HepG2 (cell line): Measurements from ENCODE around the gene CACNA1C. TPM values are rescaled to one million over a fixed set of nuclear protein-coding genes. Genes with fewer than 3 reads are reported as not detected.

Experiments
- CHD2 ChIP-seq: IDR thresholded peaks from 2 replicates; pipeline ENCODE4 v1.6.1; 2011; ENCODE audit warnings: low read depth, low read length, improper control_type of control experiment
- GFI1 ChIP-seq: sonication (generic); formaldehyde crosslinking; IDR thresholded peaks from 2 replicates; pipeline ENCODE4 v1.5.0; 2020; ENCODE audit warnings: missing genetic modification reagents, mild to moderate bottlenecking, borderline replicate concordance
- HHEX ChIP-seq: IDR thresholded peaks from 2 replicates; pipeline ENCODE4 v1.6.1; 2016; ENCODE audit warnings: control low read depth
- HNF4G ChIP-seq, 2 experiments: sonication (generic) in 1 of 2; formaldehyde crosslinking in 1 of 2; IDR thresholded peaks; 2 replicates each; pipeline versions ENCODE4 v1.4.0 to v1.6.1; 2011 to 2020; ENCODE audit warnings: borderline replicate concordance in 2 of 2, low read depth in 2 of 2, mild to moderate bottlenecking in 2 of 2, low read length in 1 of 2, missing genetic modification reagents in 1 of 2, moderate library complexity in 1 of 2
- KDM5A ChIP-seq: fragments of 200-600 bp; sonication (generic); IDR thresholded peaks from 2 replicates; pipeline ENCODE4 v1.7.0; 2018; ENCODE audit warnings: antibody characterized with exemption, mild to moderate bottlenecking, low read length, borderline replicate concordance
- NCOR1 ChIP-seq: fragments of 200-600 bp; sonication (generic); IDR thresholded peaks from 2 replicates; pipeline ENCODE4 v1.7.0; 2017; ENCODE audit warnings: antibody characterized with exemption, low read length, borderline replicate concordance
- NFYC ChIP-seq: IDR thresholded peaks from 2 replicates; pipeline ENCODE4 v1.6.1; 2016; ENCODE audit warnings: missing genetic modification reagents, missing compliant biosample characterization
- SAP130 ChIP-seq: IDR thresholded peaks from 2 replicates; pipeline ENCODE4 v1.6.1; 2016; ENCODE audit warnings: low read depth
- TBX2 ChIP-seq: sonication (generic); formaldehyde crosslinking; IDR thresholded peaks from 2 replicates; pipeline ENCODE4 v1.5.0; 2020; ENCODE audit warnings: missing genetic modification reagents, mild to moderate bottlenecking, borderline replicate concordance
- TBX3 ChIP-seq: fragments of 450-650 bp; IDR thresholded peaks from 2 replicates; pipeline ENCODE4 v1.6.1; 2017; ENCODE audit warnings: antibody characterized with exemption, mild to moderate bottlenecking, inconsistent platforms, borderline replicate concordance
- YEATS4 ChIP-seq: sonication (generic); formaldehyde crosslinking; IDR thresholded peaks from 2 replicates; pipeline ENCODE4 v1.4.0; 2020; ENCODE audit warnings: missing genetic modification reagents, borderline replicate concordance
- ZNF501 ChIP-seq: sonication (generic); formaldehyde crosslinking; IDR thresholded peaks from 2 replicates; pipeline ENCODE4 v1.5.1; 2020; ENCODE audit warnings: mild to moderate bottlenecking, moderate library complexity, missing genetic modification reagents
- ZNF547 ChIP-seq: sonication (generic); formaldehyde crosslinking; IDR thresholded peaks from 2 replicates; pipeline ENCODE4 v1.5.1; 2020; ENCODE audit warnings: mild to moderate bottlenecking, missing genetic modification reagents
- ZNF605 ChIP-seq: sonication (generic); formaldehyde crosslinking; IDR thresholded peaks from 2 replicates; pipeline ENCODE4 v1.8.0; 2022; ENCODE audit warnings: mild to moderate bottlenecking, missing genetic modification reagents
- ZNF773 ChIP-seq: sonication (generic); formaldehyde crosslinking; IDR thresholded peaks from 2 replicates; pipeline ENCODE4 v1.4.0; 2020; ENCODE audit warnings: missing genetic modification reagents, borderline replicate concordance
- polyA plus RNA-seq, 8 experiments: library from polyadenylated mRNA; depleted of rRNA in 3 of 8; stranded (reverse) in 7 of 8; unstranded in 1 of 8; fragments of >200 nt; fragmentation: Illumina TruSeq in 4 of 8; extraction: Trizol in 4 of 8; gene quantifications; 2 replicates each; pipeline versions ENCODE4 v1.2.1 to v1.2.3, GENCODE V29; 2011 to 2016; ENCODE audit warnings: low read depth in 4 of 8, missing spikeins in 1 of 8, mixed read lengths in 1 of 8; ENCODE audit not compliant: insufficient read depth in 1 of 8
- total RNA-seq, 5 experiments: library from RNA; depleted of rRNA; stranded (reverse); fragments of >200 nt; fragmentation: Illumina TruSeq; extraction: Trizol; gene quantifications; 2 replicates each; pipeline ENCODE4 v1.2.3, GENCODE V29; 2016; ENCODE audit warnings: low read depth in 1 of 5
- TF ChIP-seq, protein P1 (sequence below): sonication (generic); formaldehyde crosslinking; IDR thresholded peaks from 2 replicates; pipeline ENCODE4 v1.4.0; 2020; ENCODE audit warnings: missing genetic modification reagents, borderline replicate concordance
- TF ChIP-seq, protein P2 (sequence below): sonication (generic); IDR thresholded peaks from 2 replicates; pipeline ENCODE4 v1.6.1; 2016; ENCODE audit warnings: low read depth, borderline replicate concordance
- TF ChIP-seq, protein P3 (sequence below): IDR thresholded peaks from 2 replicates; pipeline ENCODE4 v1.6.1; 2012; ENCODE audit warnings: inconsistent platforms
- TF ChIP-seq, protein P4 (sequence below): IDR thresholded peaks from 2 replicates; pipeline ENCODE4 v1.4.0; 2020; ENCODE audit warnings: mild to moderate bottlenecking, missing genetic modification reagents

The CACNA1C gene
- total and polyA plus RNA-seq, 2 of the 13 experiments (the other 11 are each of a cell fraction or from before 2014, with no cell fraction given): not detected

DNA sequence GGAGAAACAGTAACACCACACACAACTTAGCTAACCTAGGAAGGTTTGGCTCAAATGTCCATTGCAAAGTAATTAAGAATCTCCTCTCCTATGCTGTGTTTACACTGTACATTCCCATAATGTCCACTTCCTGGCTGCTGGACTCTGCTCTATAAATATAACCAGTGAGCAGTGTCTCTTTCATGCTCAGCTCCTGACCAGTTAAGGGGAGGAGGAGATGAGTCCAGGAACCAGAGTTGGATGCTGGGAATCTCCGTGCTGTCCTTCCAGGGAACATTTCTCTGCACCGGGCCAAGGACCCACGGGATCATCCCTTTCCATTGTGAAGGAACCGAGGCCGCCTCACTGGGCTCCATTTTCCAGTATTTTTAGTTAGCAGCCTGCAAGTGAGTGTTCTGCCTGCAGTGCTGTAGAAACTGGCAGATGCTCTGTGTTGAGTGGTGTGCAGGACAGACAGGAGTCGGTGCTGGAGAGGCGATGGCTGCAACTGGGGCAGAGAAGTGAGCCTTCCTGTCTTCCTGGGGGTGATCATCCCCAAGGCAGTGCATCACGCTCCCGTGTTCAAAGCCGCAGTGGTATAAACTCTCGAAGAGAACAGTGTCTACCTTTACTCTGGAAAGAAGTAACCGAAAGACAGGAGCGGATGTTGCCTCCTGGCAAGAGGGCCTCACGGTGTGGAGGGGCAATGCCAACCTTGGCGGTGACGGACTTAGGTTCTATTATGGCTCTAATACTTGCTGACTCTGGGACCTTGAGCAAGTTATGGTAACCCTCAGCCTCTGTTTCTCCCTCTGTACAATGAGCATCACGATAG is 195.5 kb downstream of the CACNA1C start (continued):
- TF ChIP-seq, protein P1, sequence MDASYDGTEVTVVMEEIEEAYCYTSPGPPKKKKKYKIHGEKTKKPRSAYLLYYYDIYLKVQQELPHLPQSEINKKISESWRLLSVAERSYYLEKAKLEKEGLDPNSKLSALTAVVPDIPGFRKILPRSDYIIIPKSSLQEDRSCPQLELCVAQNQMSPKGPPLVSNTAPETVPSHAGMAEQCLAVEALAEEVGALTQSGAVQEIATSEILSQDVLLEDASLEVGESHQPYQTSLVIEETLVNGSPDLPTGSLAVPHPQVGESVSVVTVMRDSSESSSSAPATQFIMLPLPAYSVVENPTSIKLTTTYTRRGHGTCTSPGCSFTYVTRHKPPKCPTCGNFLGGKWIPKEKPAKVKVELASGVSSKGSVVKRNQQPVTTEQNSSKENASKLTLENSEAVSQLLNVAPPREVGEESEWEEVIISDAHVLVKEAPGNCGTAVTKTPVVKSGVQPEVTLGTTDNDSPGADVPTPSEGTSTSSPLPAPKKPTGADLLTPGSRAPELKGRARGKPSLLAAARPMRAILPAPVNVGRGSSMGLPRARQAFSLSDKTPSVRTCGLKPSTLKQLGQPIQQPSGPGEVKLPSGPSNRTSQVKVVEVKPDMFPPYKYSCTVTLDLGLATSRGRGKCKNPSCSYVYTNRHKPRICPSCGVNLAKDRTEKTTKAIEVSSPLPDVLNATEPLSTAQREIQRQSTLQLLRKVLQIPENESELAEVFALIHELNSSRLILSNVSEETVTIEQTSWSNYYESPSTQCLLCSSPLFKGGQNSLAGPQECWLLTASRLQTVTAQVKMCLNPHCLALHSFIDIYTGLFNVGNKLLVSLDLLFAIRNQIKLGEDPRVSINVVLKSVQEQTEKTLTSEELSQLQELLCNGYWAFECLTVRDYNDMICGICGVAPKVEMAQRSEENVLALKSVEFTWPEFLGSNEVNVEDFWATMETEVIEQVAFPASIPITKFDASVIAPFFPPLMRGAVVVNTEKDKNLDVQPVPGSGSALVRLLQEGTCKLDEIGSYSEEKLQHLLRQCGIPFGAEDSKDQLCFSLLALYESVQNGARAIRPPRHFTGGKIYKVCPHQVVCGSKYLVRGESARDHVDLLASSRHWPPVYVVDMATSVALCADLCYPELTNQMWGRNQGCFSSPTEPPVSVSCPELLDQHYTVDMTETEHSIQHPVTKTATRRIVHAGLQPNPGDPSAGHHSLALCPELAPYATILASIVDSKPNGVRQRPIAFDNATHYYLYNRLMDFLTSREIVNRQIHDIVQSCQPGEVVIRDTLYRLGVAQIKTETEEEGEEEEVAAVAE (CRISPR knock-in tag): 0 out of 2 replicates have a peak, but pooled peaks have one; percentile 28
- TF ChIP-seq, protein P2, sequence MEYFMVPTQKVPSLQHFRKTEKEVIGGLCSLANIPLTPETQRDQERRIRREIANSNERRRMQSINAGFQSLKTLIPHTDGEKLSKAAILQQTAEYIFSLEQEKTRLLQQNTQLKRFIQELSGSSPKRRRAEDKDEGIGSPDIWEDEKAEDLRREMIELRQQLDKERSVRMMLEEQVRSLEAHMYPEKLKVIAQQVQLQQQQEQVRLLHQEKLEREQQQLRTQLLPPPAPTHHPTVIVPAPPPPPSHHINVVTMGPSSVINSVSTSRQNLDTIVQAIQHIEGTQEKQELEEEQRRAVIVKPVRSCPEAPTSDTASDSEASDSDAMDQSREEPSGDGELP: peak; percentile 43; the same call in 1 of the 2 replicates
- TF ChIP-seq NFYC (CRISPR knock-in tag) (0 out of 2 replicates have a peak, but pooled peaks have one; percentile 13), HNF4G (IDR thresholded peaks at IDR 0.05; ENCODE audit: borderline replicate concordance, low read depth, low read length) (peak; percentile 85), HNF4G (CRISPR knock-in tag; IDR thresholded peaks at IDR 0.05; ENCODE audit: borderline replicate concordance, low read depth) (no peak), ZNF773 (CRISPR knock-in tag) (peak; percentile 29; the same call in 1 of the 2 replicates), TBX3 (no peak), ZNF605 (CRISPR knock-in tag) (0 out of 2 replicates have a peak, but pooled peaks have one; percentile 37), ZNF501 (CRISPR knock-in tag) (peak; percentile 16; the same call in 1 of the 2 replicates), SAP130 (CRISPR knock-in tag) (peak; percentile 85), HHEX (CRISPR knock-in tag) (no peak), TBX2 (CRISPR knock-in tag) (peak; percentile 58), NCOR1 (peak; percentile 72; the same call in 1 of the 2 replicates), CHD2 (no peak), KDM5A (no peak), GFI1 (CRISPR knock-in tag) (peak; percentile 60; the same call in 1 of the 2 replicates), YEATS4 (CRISPR knock-in tag) (no peak; the same call in 1 of the 2 replicates), ZNF547 (CRISPR knock-in tag) (peak; percentile 38; the same call in 1 of the 2 replicates)
- TF ChIP-seq, protein P3, sequence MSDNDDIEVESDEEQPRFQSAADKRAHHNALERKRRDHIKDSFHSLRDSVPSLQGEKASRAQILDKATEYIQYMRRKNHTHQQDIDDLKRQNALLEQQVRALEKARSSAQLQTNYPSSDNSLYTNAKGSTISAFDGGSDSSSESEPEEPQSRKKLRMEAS: peak; percentile 39
- TF ChIP-seq, protein P4, sequence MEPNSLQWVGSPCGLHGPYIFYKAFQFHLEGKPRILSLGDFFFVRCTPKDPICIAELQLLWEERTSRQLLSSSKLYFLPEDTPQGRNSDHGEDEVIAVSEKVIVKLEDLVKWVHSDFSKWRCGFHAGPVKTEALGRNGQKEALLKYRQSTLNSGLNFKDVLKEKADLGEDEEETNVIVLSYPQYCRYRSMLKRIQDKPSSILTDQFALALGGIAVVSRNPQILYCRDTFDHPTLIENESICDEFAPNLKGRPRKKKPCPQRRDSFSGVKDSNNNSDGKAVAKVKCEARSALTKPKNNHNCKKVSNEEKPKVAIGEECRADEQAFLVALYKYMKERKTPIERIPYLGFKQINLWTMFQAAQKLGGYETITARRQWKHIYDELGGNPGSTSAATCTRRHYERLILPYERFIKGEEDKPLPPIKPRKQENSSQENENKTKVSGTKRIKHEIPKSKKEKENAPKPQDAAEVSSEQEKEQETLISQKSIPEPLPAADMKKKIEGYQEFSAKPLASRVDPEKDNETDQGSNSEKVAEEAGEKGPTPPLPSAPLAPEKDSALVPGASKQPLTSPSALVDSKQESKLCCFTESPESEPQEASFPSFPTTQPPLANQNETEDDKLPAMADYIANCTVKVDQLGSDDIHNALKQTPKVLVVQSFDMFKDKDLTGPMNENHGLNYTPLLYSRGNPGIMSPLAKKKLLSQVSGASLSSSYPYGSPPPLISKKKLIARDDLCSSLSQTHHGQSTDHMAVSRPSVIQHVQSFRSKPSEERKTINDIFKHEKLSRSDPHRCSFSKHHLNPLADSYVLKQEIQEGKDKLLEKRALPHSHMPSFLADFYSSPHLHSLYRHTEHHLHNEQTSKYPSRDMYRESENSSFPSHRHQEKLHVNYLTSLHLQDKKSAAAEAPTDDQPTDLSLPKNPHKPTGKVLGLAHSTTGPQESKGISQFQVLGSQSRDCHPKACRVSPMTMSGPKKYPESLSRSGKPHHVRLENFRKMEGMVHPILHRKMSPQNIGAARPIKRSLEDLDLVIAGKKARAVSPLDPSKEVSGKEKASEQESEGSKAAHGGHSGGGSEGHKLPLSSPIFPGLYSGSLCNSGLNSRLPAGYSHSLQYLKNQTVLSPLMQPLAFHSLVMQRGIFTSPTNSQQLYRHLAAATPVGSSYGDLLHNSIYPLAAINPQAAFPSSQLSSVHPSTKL: peak; percentile 96
